HTERT RPE-1 (cell line): ENCODE measurements around the gene LYVE1.
"Not testable (repeated sequence)": the region's sequence is repeated elsewhere in the genome, so short reads cannot be mapped to it uniquely, and the experiment has no call there.

Experiments
- in situ Hi-C: fragments of 300-500 bp; cut with MboI; formaldehyde crosslinking; loops from 4 replicates; pipeline ENCODE4 v1.14.3; 2020; ENCODE audit warnings: low sequenced_read_pairs

Gene LYVE1

DNA sequence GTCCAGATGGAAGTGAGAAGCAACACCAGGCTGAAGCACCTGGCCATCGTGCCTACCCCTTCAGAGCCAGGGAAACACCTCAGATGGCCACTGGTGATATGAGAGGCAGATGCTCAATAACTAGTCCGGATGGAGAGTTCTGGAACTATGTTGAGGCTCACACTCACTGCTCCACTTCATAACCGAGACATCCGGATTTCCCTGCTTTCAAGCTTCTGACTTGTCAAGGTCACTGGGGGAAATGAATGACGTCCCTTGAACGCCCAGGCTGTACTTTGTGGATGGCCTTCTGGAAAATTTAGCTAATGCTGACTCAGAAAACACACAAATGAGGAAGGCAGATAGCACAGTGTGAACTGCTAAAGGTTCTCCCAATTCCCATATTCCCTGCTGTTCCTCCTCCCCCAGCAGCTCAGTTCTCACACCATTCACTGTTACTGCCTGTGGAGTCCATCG, at the start of gene LYVE1:
LYVE1 (minus strand) TSS at position 180 of the 456 bp plus-strand sequence; CDS start at position 47, 133 bp downstream.
- in situ Hi-C loops = no loop called here

GRCh38 chr11:10617551-10617950, 49.1 kb upstream of the LYVE1 start:
- in situ Hi-C loops = no loop called here

DNA sequence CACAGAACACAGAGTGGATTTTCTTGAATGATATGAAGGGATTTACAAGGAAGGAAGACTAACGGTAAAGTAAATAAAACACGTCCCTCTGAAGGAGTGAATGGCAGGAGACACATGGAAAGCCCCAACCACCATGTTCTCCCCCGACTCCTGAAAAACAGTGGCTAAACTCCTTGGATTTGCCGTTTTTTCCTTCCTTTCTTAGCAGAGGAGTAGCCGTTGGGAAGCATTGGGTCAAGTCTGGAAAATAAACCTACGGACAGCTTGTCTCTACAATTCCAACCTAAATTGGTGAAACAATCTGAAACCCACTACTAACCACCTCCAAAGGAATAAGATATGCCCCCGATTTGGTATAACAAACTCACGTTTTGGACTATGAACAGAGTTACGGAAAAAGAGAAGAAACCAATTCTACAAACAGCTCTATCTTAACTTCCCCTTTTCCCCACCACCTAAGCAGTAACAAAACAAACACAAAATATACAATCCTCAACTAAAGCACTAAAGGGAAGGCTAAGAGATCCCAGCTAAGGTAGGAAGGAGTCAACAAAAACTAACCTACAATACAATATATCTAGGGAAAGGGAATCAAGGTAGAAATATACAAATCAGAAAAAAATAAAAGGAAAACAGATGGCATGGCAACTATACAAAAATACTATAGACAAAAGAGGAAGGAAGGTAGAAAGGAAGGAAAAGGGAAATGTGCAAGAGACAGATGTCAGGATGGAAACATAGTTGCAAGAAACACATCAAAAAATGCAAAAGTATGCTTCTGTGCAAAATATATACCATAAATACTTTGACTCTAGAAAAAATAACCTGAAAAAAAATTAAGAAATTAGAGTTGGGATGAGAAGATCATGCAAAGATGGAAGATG, 43.8 kb upstream of the LYVE1 start:
- in situ Hi-C loops = no loop called here

- in situ Hi-C loops = no loop called here
Measured at GRCh38 chr11:10609636-10610035, 41.2 kb upstream of the LYVE1 start.

- in situ Hi-C loops = no loop called here
Measured at GRCh38 chr11:10608584-10608983, 40.1 kb upstream of the LYVE1 start.

DNA sequence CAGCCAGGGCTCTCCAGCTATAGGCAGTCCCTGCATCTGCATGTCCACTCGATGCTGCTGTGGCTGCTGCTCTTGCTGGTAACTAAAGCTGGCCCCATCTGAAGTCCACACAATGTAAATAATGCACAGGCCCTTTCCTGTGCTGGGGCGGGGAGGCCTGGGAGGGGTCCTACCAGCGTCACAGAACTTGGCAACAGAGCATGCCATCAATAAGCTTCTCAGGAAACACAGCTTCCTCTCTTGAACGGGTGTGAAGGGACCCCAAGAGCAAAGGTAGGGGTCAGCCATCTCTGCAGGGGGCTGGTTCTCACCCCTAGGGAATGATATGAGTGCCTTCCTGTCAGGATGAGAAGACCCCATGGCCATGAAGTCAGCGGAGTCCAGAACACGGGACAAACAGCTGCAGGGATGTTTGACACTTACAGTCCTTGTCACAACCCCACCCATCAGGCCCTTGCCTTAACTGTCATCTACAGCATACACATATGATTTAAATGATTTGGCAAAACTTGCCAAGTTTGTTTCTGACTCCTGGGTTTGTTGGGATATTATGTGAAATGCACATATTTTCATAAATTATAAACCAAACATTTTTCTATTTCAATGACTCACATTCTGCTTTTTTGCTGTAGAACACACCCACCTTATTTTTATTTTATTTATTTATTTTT, 39.1 kb upstream of the LYVE1 start:
- in situ Hi-C loops = no loop called here

- in situ Hi-C loops = no loop called here
Measured at GRCh38 chr11:10606536-10607208, 38.2 kb upstream of the LYVE1 start.

DNA sequence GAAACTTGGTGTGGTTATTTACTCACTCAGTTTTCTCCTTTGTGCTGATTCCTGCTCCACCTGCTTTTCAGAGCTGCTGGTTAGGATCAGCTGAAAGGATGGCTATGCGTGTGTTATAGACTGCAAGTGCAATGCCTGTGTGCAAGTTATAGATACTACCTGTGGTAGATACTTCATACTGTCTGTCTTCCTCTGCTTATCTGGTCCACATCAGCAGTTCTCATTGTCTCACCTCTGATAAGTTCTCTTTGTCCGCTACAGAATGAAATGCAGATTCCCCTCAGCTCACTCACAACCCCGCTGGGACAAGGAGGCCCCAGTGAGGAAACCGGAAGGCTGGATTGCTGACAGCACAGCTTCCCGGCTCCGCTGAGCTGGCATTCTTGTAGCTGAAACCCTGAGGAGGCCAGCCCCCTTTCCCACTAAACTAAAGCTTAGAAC, 37.5 kb upstream of the LYVE1 start:
- in situ Hi-C loops = no loop called here

GRCh38 chr11:10604798-10605197, 36.3 kb upstream of the LYVE1 start:
- in situ Hi-C loops = no loop called here

- in situ Hi-C loops = no loop called here
Measured at GRCh38 chr11:10604340-10604748, 35.9 kb upstream of the LYVE1 start.

DNA sequence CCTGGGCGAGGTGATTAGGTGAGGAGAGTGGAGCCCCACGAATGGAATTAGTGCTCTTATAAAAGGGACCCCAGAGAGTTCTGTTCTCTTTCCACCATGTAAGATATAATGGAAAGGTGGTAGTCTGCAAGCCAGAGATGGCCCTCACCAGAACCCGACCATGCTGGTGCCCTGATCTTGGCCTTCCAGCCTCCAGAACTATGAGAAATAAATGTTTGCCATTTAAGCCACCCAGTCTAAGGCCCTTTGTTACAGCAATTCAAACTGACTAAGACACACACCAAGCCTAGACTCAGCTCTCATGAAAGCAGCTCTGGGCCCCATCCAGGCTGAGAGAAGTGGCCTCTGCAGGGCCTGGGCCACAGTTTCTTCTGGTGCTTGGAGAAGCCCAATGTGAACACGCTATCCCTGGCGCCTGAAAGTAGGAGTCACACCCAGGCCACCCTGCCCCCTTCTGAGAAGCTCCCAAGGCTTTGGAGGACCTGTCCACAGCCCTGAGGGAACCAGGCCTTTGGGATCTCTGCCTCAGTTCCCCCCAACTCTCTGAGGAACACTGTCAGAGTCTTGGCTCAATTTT, 35.3 kb upstream of the LYVE1 start:
- in situ Hi-C loops = no loop called here

DNA sequence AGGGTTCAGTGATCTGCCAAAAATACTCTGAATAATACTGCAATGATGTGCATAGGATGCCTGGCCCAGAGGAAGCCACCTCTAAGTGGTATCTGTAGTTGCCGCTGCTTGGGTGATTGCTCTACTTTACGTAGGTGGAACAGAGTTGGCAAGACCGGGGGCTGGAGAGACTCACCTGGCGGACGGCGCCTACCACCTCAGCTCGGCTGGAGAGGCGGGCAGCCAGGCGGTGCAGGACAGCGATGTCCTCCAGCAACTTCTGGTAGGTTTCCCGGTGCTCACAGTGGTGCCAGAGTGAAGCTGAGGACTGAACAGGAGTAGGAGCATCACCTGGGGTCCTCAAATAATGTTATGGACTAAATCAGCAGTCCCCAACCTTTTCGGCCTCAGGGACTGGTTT, 34.5 kb upstream of the LYVE1 start:
- in situ Hi-C loops = no loop called here

DNA sequence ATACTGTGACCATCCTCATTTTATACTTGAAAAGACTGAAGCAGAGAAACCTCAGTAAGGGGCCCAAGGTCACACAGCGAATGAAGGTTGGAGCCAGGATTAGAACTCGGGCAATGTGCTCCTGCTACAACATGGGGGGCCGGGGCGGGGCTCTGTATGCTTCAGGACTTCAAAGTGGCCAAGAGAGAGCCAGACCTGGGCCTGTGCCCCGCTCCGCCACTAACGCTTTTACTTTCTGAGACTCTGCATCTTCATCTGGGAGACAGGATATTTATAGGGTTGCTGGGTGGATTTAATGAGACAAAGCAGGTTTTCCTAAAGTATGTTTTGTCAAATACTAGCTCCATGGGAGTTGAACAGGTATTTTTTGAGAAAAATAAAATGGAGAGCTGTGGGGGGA, 33.9 kb upstream of the LYVE1 start:
- in situ Hi-C loops = no loop called here

DNA sequence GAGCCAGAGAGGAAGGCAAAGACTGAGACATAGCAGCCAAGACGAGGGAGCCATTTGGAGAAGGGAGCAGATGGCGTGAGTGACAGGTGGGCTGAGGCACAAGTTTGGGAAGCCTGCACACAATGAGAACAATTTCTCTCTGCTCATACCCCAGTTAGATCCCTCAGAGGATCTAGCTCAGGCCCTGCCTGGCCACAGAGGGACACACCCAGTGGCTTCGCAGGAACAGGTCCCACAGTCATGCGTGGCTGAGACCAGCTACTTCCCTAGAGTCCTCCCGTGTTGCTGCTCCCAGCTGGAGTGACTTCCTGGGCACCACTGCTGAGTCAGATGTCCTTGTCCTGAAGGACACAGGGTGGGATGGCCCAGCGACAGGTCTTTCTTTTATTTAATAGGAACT, 33.4 kb upstream of the LYVE1 start:
- in situ Hi-C loops = no loop called here

DNA sequence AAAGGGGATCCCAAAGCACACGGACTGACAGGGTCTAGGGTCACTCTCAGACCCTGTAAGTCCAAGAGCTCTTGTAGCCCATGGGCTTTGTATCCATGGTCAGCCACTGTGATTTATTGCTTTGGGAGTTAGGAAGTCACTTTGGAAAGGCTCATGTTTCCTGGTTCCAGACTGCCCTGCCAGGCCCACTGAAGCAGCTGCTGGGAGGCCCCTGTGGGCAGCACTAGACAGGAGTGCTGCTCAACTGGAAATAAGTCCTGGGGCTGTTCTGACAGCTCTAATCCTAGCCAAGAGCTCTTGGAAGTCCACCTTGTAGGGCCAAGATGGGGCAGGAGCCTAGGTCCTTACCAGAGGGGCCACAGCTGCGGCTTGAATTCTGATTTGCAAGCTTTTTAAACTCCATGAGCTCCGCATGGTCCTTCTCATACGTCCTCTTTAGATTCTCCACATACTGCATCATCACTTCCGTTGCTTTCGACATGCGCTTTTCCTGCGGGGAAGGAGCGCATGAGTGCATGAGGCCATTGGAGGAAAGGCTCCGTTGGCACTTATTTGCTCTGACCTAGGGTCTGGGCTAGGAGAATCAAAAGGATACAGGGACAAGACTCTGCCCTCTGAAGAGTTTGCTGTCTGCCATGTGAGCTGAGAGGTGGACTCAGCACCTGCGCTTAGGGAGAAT, 32.2 kb upstream of the LYVE1 start:
- in situ Hi-C loops = no loop called here

- in situ Hi-C loops = no loop called here
Measured at GRCh38 chr11:10599388-10600175, 31.1 kb upstream of the LYVE1 start.

DNA sequence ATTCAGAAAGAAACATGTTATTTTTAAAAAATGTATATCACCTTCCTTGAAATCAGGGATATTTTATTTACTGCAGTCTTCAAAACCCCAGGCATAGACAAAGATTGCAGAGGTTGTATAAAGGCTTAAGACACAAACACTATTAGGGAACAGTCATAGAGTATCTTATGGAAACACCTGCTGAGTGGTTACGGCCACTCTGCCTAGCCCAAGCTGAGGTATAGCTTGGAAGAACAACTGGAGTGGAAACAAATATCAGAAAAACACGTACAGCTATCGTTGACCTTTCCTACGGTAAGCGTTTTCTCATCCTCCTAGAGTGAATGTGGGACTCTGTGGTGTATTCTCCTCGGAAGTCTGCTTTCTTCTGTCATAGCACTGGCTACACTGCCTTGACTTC, 30.4 kb upstream of the LYVE1 start:
- in situ Hi-C loops = no loop called here

DNA sequence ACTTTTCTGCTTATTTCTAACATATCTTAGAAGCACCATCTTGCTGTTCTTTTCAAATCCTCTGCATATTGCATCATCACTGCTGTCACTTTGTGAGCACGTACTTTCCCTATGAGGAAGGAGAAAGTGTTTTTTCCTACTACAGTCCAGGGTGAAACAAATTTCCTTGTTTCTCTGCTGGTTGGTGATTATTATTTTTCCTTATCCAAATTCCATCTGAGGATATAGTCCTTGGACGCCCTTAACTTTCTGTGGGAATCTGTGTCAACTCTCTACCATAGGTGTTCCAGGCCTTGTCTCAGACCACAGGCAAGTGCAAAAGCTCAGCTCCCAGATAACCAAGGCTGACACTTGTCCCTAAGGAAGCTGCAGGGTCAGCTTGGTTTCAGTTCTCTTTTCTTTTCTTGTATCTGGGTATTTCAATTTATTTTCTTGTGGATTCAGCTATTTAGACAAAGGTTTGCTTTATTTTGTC, 29.4 kb upstream of the LYVE1 start:
- in situ Hi-C loops = no loop called here

DNA sequence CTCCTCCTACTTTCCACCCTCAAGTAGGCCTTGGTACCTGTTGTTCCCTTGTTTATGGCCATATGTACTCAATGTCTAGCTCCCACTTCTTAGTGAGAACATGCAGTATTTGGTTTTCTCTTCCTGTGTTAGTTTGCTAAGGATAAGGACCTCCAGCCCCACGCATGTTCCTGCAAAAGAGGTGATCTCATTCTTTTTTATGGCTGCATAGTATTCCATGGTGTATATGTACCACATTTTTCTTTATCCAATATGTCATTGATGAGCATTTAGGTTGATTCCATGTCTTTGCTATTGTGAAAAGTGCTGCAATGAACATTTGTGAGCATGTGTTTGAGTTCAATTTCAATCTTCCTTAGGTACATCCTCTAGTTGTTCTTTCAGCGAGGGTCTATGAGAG, 27.4 kb upstream of the LYVE1 start:
- in situ Hi-C loops = not testable (repeated sequence)

- in situ Hi-C loops = no loop called here
Measured at GRCh38 chr11:10594407-10594806, 25.9 kb upstream of the LYVE1 start.
